A549 (cell line): ENCODE data around the gene SPC25. TPM values are rescaled to one million over a fixed set of nuclear protein-coding genes. Genes with fewer than 3 reads are reported as not detected.

Experiments
- BHLHE40 ChIP-seq: IDR thresholded peaks from 2 replicates; pipeline ENCODE4 v1.6.1; 2012; ENCODE audit warnings: low read depth, low read length, inconsistent platforms
- CEBPB ChIP-seq, 2 experiments: fragments of >200 bp in 1 of 2; sonication (Bioruptor Twin) in 1 of 2; formaldehyde crosslinking in 1 of 2; IDR thresholded peaks; 2 replicates each; pipeline ENCODE4 v1.6.1; 2012 to 2016
- CHD4 ChIP-seq: fragments of 200-600 bp; sonication (generic); IDR thresholded peaks from 2 replicates; pipeline ENCODE4 v1.6.1; 2016; ENCODE audit warnings: antibody characterized with exemption, mild to moderate bottlenecking, borderline replicate concordance
- ESRRA ChIP-seq: fragments of 150-350 bp; IDR thresholded peaks from 2 replicates; pipeline ENCODE4 v1.6.1; 2014; ENCODE audit warnings: mild to moderate bottlenecking, low read length, borderline replicate concordance
- FOSB ChIP-seq: fragments of 250-450 bp; sonication (Bioruptor Pico); IDR thresholded peaks from 2 replicates; pipeline ENCODE4 v1.5.0; 2020; ENCODE audit warnings: mild to moderate bottlenecking, moderate library complexity
- FOXS1 ChIP-seq: fragments of 250-450 bp; sonication (Bioruptor Pico); IDR thresholded peaks from 2 replicates; pipeline ENCODE4 v1.5.0; 2020; ENCODE audit warnings: mild to moderate bottlenecking, moderate library complexity
- GATA3 ChIP-seq: IDR thresholded peaks from 2 replicates; pipeline ENCODE4 v1.6.1; 2012; ENCODE audit warnings: borderline replicate concordance
- HOXA7 ChIP-seq: fragments of 250-450 bp; sonication (Bioruptor Pico); IDR thresholded peaks from 2 replicates; pipeline ENCODE4 v1.5.0; 2020; ENCODE audit warnings: mild to moderate bottlenecking, moderate library complexity
- JUN ChIP-seq, 2 experiments: fragments of >200 bp; sonication (Bioruptor Twin); formaldehyde crosslinking; IDR thresholded peaks; 2 replicates in 1 of 2; 3 replicates in 1 of 2; pipeline ENCODE4 v1.6.1; 2016 to 2017
- JUNB ChIP-seq: fragments of >200 bp; sonication (Bioruptor Twin); formaldehyde crosslinking; IDR thresholded peaks from 2 replicates; pipeline ENCODE4 v1.6.1; 2016
- KDM1A ChIP-seq: fragments of 200-600 bp; sonication (generic); IDR thresholded peaks from 2 replicates; pipeline ENCODE4 v1.6.1; 2016; ENCODE audit warnings: low read depth, mild to moderate bottlenecking
- MAFK ChIP-seq: fragments of 450-650 bp; IDR thresholded peaks from 2 replicates; pipeline ENCODE4 v1.6.1; 2014; ENCODE audit not compliant: partially characterized antibody
- MAZ ChIP-seq: fragments of 150-350 bp; IDR thresholded peaks from 2 replicates; pipeline ENCODE4 v1.6.1; 2014; ENCODE audit warnings: antibody characterized with exemption, low read depth, low read length, borderline replicate concordance
- NFE2L2 ChIP-seq: fragments of 150-350 bp; conservative IDR thresholded peaks from 2 replicates; pipeline ENCODE4 v1.6.1; 2014; ENCODE audit warnings: low read length
- NR3C1 ChIP-seq: fragments of >200 bp; sonication (Bioruptor Twin); formaldehyde crosslinking; IDR thresholded peaks from 3 replicates; pipeline ENCODE4 v1.6.1; 2017
- RNF2 ChIP-seq: fragments of 200-600 bp; sonication (generic); IDR thresholded peaks from 2 replicates; pipeline ENCODE4 v1.6.1; 2016; ENCODE audit warnings: low read depth, mild to moderate bottlenecking, antibody characterized with exemption, moderate library complexity, borderline replicate concordance
- SMC3 ChIP-seq: fragments of >200 bp; sonication (Bioruptor Twin); formaldehyde crosslinking; IDR thresholded peaks from 3 replicates; pipeline ENCODE4 v1.6.1; 2018; ENCODE audit warnings: inconsistent platforms
- SREBF2 ChIP-seq: fragments of 450-650 bp; IDR thresholded peaks from 2 replicates; pipeline ENCODE4 v1.6.1; 2014; ENCODE audit warnings: mild to moderate bottlenecking, moderate library complexity
- TP53 ChIP-seq: fragments of 250-450 bp; sonication (Bioruptor Pico); IDR thresholded peaks from 2 replicates; pipeline ENCODE4 v1.5.0; 2021; ENCODE audit warnings: mild to moderate bottlenecking, moderate library complexity
- ZNF302 ChIP-seq: fragments of 250-450 bp; sonication (Bioruptor Pico); IDR thresholded peaks from 2 replicates; pipeline ENCODE4 v1.9.0; 2021; ENCODE audit warnings: inconsistent platforms, mild to moderate bottlenecking, moderate library complexity
- polyA plus RNA-seq, 4 experiments: library from polyadenylated mRNA; depleted of rRNA in 3 of 4; stranded (reverse); fragments of >200 nt; fragmentation: RNase III in 1 of 4; extraction: RNeasy Plus Mini Kit Qiagen cat#74134 plus additional on column Dnase treatment in 1 of 4; gene quantifications; 2 replicates in 3 of 4; 3 replicates in 1 of 4; pipeline ENCODE4 v1.2.3, GENCODE V29; 2011 to 2017
- TF ChIP-seq, protein P1 (sequence below): IDR thresholded peaks from 2 replicates; pipeline ENCODE4 v1.6.1; 2012
- TF ChIP-seq, protein P2 (sequence below): fragments of 200-600 bp; sonication (generic); IDR thresholded peaks from 2 replicates; pipeline ENCODE4 v1.6.1; 2016; ENCODE audit warnings: antibody characterized with exemption, mild to moderate bottlenecking, moderate library complexity
- TF ChIP-seq, protein P3 (sequence below): IDR thresholded peaks from 2 replicates; pipeline ENCODE4 v1.6.1; 2012
- TF ChIP-seq, protein P4 (sequence below): fragments of >200 bp; sonication (Bioruptor Twin); formaldehyde crosslinking; IDR thresholded peaks from 2 replicates; pipeline ENCODE4 v1.6.1; 2016
- TF ChIP-seq, protein P5 (sequence below): fragments of 250-450 bp; sonication (Bioruptor Pico); IDR thresholded peaks from 2 replicates; pipeline ENCODE4 v1.5.0; 2020; ENCODE audit warnings: low read depth, mild to moderate bottlenecking, moderate library complexity

Gene SPC25
- polyA plus RNA-seq, 2 of the 4 experiments (the other 2 are of a cell fraction) = 23.9 to 27.8 TPM

DNA sequence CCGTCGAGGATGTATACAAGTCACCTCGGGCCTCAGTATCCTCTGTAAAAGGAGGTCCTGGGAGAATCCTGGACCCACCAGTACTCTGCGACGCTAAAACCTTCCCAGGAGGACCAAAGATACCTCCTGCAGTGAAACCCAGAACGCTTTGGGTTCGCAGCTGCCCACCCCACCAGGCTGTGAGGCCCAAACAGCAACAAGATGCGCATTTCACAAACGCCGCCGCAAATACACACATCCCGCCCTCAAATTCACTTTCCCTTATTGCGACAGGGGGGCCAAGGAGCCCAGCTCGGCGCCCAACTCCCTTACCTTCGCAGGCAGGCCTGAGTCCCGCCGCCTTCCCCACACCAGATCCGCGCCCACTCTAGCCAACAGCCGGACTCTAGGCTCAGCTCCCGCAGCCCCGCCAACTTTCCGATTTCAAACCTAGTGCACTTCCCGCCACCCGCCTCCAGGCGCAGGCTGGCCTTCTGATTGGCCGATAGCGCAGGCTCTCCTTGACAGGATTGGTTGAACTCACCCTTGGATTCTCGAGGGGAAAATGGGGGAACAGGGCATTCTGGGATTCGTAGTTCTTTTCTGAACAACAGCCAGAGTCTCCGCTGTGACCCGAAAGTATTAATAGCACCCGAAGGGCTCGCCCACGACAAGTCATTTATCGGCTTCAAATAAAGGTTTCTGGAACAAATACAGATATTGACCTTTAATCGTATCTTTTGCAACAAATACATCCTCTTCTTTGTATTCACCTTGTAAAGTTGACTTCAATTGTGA is at the start of gene SPC25 (continued):
- TF ChIP-seq, protein P1, sequence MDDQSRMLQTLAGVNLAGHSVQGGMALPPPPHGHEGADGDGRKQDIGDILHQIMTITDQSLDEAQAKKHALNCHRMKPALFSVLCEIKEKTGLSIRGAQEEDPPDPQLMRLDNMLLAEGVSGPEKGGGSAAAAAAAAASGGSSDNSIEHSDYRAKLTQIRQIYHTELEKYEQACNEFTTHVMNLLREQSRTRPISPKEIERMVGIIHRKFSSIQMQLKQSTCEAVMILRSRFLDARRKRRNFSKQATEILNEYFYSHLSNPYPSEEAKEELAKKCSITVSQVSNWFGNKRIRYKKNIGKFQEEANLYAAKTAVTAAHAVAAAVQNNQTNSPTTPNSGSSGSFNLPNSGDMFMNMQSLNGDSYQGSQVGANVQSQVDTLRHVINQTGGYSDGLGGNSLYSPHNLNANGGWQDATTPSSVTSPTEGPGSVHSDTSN = no peak
- TF ChIP-seq NFE2L2 (no peak), GATA3 (no peak), HOXA7 (CRISPR knock-in tag) (no peak), TP53 (no peak), NR3C1 (no peak), CHD4 (no peak), BHLHE40 (no peak), FOXS1 (CRISPR knock-in tag) (no peak), JUNB (no peak), ZNF302 (CRISPR knock-in tag) (no peak), RNF2 (no peak), ESRRA (no peak), SREBF2 (no peak), KDM1A (no peak), JUN (IDR thresholded peaks at IDR 0.05) (peak in 1 of 2 experiments; percentile 65; a peak in 1 of 5 replicates), MAFK (no peak), MAZ (no peak), FOSB (no peak), CEBPB (IDR thresholded peaks at IDR 0.05) (no peak), SMC3 (no peak)
- TF ChIP-seq, protein P2, sequence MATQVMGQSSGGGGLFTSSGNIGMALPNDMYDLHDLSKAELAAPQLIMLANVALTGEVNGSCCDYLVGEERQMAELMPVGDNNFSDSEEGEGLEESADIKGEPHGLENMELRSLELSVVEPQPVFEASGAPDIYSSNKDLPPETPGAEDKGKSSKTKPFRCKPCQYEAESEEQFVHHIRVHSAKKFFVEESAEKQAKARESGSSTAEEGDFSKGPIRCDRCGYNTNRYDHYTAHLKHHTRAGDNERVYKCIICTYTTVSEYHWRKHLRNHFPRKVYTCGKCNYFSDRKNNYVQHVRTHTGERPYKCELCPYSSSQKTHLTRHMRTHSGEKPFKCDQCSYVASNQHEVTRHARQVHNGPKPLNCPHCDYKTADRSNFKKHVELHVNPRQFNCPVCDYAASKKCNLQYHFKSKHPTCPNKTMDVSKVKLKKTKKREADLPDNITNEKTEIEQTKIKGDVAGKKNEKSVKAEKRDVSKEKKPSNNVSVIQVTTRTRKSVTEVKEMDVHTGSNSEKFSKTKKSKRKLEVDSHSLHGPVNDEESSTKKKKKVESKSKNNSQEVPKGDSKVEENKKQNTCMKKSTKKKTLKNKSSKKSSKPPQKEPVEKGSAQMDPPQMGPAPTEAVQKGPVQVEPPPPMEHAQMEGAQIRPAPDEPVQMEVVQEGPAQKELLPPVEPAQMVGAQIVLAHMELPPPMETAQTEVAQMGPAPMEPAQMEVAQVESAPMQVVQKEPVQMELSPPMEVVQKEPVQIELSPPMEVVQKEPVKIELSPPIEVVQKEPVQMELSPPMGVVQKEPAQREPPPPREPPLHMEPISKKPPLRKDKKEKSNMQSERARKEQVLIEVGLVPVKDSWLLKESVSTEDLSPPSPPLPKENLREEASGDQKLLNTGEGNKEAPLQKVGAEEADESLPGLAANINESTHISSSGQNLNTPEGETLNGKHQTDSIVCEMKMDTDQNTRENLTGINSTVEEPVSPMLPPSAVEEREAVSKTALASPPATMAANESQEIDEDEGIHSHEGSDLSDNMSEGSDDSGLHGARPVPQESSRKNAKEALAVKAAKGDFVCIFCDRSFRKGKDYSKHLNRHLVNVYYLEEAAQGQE = peak; percentile 81
- TF ChIP-seq, protein P3, sequence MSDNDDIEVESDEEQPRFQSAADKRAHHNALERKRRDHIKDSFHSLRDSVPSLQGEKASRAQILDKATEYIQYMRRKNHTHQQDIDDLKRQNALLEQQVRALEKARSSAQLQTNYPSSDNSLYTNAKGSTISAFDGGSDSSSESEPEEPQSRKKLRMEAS = 0 out of 2 replicates have a peak, but pooled peaks have one; percentile 48
- TF ChIP-seq, protein P4, sequence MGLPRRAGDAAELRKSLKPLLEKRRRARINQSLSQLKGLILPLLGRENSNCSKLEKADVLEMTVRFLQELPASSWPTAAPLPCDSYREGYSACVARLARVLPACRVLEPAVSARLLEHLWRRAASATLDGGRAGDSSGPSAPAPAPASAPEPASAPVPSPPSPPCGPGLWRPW = no peak
- TF ChIP-seq, protein P5, sequence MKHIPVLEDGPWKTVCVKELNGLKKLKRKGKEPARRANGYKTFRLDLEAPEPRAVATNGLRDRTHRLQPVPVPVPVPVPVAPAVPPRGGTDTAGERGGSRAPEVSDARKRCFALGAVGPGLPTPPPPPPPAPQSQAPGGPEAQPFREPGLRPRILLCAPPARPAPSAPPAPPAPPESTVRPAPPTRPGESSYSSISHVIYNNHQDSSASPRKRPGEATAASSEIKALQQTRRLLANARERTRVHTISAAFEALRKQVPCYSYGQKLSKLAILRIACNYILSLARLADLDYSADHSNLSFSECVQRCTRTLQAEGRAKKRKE (CRISPR knock-in tag) = no peak
